ENCODE data around the gene CCL19.

DNA sequence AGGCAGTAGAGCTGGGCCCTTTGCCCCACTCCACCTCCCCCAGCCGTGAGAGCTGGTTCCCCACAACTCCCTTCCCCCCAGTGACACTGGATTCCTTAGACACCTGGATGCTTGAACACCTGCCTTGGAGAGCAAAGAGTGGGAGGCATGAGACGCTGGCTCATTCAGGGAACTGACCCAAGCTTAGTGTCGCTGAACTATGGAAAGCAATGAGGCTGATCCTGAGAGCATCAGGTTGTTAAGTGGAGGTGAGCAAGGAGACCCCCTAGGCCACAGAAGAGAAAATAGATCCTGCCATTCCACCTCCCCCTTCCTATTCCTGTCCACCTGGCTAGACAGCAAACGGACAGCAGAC is 2.0 kb downstream of the CCL19 start:
- no peak for TF ChIP-seq FOSL1 (IDR thresholded peaks at IDR 0.05; ENCODE audit: low read depth)
- no peak for TF ChIP-seq CBX3 (IDR thresholded peaks at IDR 0.05; ENCODE audit: low read depth)
- no peak for TF ChIP-seq EZH2phosphoT487 (IDR thresholded peaks at IDR 0.05; ENCODE audit: borderline replicate concordance)
- no peak for TF ChIP-seq CTCF (IDR thresholded peaks at IDR 0.05 in 2 of 3, conservative IDR thresholded peaks at IDR 0.05 in 1 of 3; ENCODE audit: borderline replicate concordance in 1 of 3, insufficient read depth in 1 of 3, low read depth in 2 of 3, low read length in 2 of 3)
- no peak for TF ChIP-seq POLR2AphosphoS5 (IDR thresholded peaks at IDR 0.05; ENCODE audit: low read depth, low read length)
- no peak for TF ChIP-seq EZH2 (IDR thresholded peaks at IDR 0.05)
- TF ChIP-seq POLR2A (IDR thresholded peaks at IDR 0.05; ENCODE audit: borderline replicate concordance, extremely low read depth, insufficient read depth, insufficient read length), result no peak
- no peak for TF ChIP-seq CEBPB (IDR thresholded peaks at IDR 0.05; ENCODE audit: low read depth)
- TF ChIP-seq YY1 (IDR thresholded peaks at IDR 0.05; ENCODE audit: extremely low read depth, insufficient replicate concordance, low read depth, low read length), result no peak
- TF ChIP-seq, protein P1, sequence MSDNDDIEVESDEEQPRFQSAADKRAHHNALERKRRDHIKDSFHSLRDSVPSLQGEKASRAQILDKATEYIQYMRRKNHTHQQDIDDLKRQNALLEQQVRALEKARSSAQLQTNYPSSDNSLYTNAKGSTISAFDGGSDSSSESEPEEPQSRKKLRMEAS (IDR thresholded peaks at IDR 0.05), result no peak
- no peak for TF ChIP-seq SIN3A (IDR thresholded peaks at IDR 0.05; ENCODE audit: low read depth)
- TF ChIP-seq, protein P2, sequence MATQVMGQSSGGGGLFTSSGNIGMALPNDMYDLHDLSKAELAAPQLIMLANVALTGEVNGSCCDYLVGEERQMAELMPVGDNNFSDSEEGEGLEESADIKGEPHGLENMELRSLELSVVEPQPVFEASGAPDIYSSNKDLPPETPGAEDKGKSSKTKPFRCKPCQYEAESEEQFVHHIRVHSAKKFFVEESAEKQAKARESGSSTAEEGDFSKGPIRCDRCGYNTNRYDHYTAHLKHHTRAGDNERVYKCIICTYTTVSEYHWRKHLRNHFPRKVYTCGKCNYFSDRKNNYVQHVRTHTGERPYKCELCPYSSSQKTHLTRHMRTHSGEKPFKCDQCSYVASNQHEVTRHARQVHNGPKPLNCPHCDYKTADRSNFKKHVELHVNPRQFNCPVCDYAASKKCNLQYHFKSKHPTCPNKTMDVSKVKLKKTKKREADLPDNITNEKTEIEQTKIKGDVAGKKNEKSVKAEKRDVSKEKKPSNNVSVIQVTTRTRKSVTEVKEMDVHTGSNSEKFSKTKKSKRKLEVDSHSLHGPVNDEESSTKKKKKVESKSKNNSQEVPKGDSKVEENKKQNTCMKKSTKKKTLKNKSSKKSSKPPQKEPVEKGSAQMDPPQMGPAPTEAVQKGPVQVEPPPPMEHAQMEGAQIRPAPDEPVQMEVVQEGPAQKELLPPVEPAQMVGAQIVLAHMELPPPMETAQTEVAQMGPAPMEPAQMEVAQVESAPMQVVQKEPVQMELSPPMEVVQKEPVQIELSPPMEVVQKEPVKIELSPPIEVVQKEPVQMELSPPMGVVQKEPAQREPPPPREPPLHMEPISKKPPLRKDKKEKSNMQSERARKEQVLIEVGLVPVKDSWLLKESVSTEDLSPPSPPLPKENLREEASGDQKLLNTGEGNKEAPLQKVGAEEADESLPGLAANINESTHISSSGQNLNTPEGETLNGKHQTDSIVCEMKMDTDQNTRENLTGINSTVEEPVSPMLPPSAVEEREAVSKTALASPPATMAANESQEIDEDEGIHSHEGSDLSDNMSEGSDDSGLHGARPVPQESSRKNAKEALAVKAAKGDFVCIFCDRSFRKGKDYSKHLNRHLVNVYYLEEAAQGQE (IDR thresholded peaks at IDR 0.05; ENCODE audit: low read depth), result no peak
- TF ChIP-seq ELF1 (IDR thresholded peaks at IDR 0.05; ENCODE audit: borderline replicate concordance, low read depth), result no peak
- no peak for TF ChIP-seq TCF7L2 (IDR thresholded peaks at IDR 0.05; ENCODE audit: borderline replicate concordance, extremely low read depth, insufficient read depth, insufficient read length)

Data from HCT116 (cell line).